HCT116 (cell line): ENCODE results near the gene MYBPHL. TPM values are rescaled to one million over a fixed set of nuclear protein-coding genes. Genes with fewer than 3 reads are reported as not detected.

Source experiments
- ATAC-seq: fragments of 200-7000 bp; cut with Tn5 transposase; 2 replicates; pipeline ENCODE4 v1.9.1; 2020; ENCODE audit warnings: mild to moderate bottlenecking, moderate library complexity
- BruUV-seq: library from RNA; stranded (reverse); fragments of 400-500 nt; replicated peaks from 2 replicates; lab custom pipeline; 2021; lab: Mats Ljungman, UMichigan
- CTCF ChIA-PET: fragments of 300-600 bp; sonication (Branson Sonifier 250); formaldehyde crosslinking; loops from one replicate; lab custom pipeline; 2021; ENCODE audit warnings: antibody characterized with exemption; lab: Charles Lee
- POLR2A ChIA-PET: fragments of 300-600, 350-600 bp; sonication (Branson Sonifier 250); formaldehyde crosslinking; loops from one replicate; lab custom pipeline; 2021; ENCODE audit warnings: antibody characterized with exemption; lab: Charles Lee
- RAD21 ChIA-PET, 2 experiments: fragments of 300-600 bp; sonication (Branson Sonifier 250); formaldehyde crosslinking; loops; one replicate each; lab custom pipeline; 2023; ENCODE audit warnings: low total read pairs in 2 of 2; ENCODE audit not compliant: uncharacterized antibody in 2 of 2, unreplicated experiment in 2 of 2, low non-redundant PET in 1 of 2; lab: Charles Lee
- DNase-seq: peaks from one replicate; pipeline ENCODE4 v3.0.0-alpha.2; 2010; ENCODE audit warnings: low read depth, low spot score
- H2AFZ ChIP-seq: fragments of 200-600 bp; shearing (Covaris generic), sonication (generic); 2 replicates; pipeline ENCODE4 v1.6.1; 2017; ENCODE audit warnings: low read depth, mixed run types, mixed read lengths, antibody characterized with exemption, low read length; ENCODE audit not compliant: poor library complexity, severe bottlenecking
- H3K27ac ChIP-seq: 2 replicates; pipeline ENCODE4 v1.5.1; 2012; ENCODE audit warnings: low read depth, low read length
- H3K27me3 ChIP-seq: fragments of 200-600 bp; sonication (generic); 2 replicates; pipeline ENCODE4 v1.6.1; 2016; ENCODE audit warnings: mixed run types, low read length, mixed read lengths; ENCODE audit not compliant: insufficient read depth
- H3K36me3 ChIP-seq, 2 experiments: fragments of 200-500 bp in 1 of 2; fragments of 200-600 bp in 1 of 2; sonication (Bioruptor generic) in 1 of 2; sonication (generic) in 1 of 2; 2 replicates each; pipeline versions ENCODE4 v1.5.1 to v1.6.1; 2014 to 2016; ENCODE audit warnings: low read length in 2 of 2, inconsistent platforms in 1 of 2, mixed read lengths in 1 of 2, mixed run types in 1 of 2; ENCODE audit not compliant: insufficient read depth in 2 of 2, control insufficient read depth in 1 of 2
- H3K4me1 ChIP-seq, 2 experiments: fragments of 200-600 bp in 1 of 2; sonication (generic) in 1 of 2; 2 replicates each; pipeline versions ENCODE4 v1.5.1 to v1.6.1; 2012 to 2017; ENCODE audit warnings: low read length in 2 of 2, inconsistent platforms in 1 of 2, mild to moderate bottlenecking in 1 of 2, mixed read lengths in 1 of 2, mixed run types in 1 of 2, moderate library complexity in 1 of 2; ENCODE audit not compliant: insufficient read depth in 2 of 2, control insufficient read depth in 1 of 2
- H3K4me2 ChIP-seq: fragments of 200-600 bp; sonication (generic); 2 replicates; pipeline ENCODE4 v1.6.1; 2017; ENCODE audit warnings: mixed run types, low read length, mixed read lengths
- H3K4me3 ChIP-seq, 2 experiments: fragments of 200-600 bp in 1 of 2; sonication (generic) in 1 of 2; replicated peaks in 1 of 2; 2 replicates each; pipeline ENCODE4 v1.5.1; 2011 to 2016; ENCODE audit warnings: low read length in 2 of 2, control low read depth in 1 of 2, low read depth in 1 of 2, mild to moderate bottlenecking in 1 of 2, mixed read lengths in 1 of 2, mixed run types in 1 of 2
- H3K79me2 ChIP-seq: fragments of 200-600 bp; sonication (generic); 2 replicates; pipeline ENCODE4 v1.6.1; 2017; ENCODE audit warnings: mild to moderate bottlenecking, mixed run types, low read length, moderate library complexity, mixed read lengths; ENCODE audit not compliant: insufficient read depth
- H3K9ac ChIP-seq: fragments of 200-600 bp; sonication (generic); 2 replicates; pipeline ENCODE4 v1.6.1; 2016; ENCODE audit warnings: low read length, mixed read lengths
- H3K9me2 ChIP-seq: fragments of 200-600 bp; sonication (generic), shearing (Covaris generic); 2 replicates; pipeline ENCODE4 v1.6.1; 2017; ENCODE audit warnings: mixed run types, mild to moderate bottlenecking, moderate library complexity; ENCODE audit not compliant: insufficient read depth
- H3K9me3 ChIP-seq, 2 experiments: fragments of 200-500 bp in 1 of 2; fragments of 200-600 bp in 1 of 2; sonication (Bioruptor generic) in 1 of 2; sonication (generic) in 1 of 2; 2 replicates each; pipeline ENCODE4 v1.6.1; 2014 to 2017; ENCODE audit warnings: low read length in 2 of 2, mixed read lengths in 2 of 2, inconsistent platforms in 1 of 2, low read depth in 1 of 2, mild to moderate bottlenecking in 1 of 2, mixed run types in 1 of 2, moderate library complexity in 1 of 2; ENCODE audit not compliant: control insufficient read depth in 1 of 2, insufficient read depth in 1 of 2
- H4K20me1 ChIP-seq: fragments of 200-600 bp; sonication (generic), shearing (Covaris generic); 2 replicates; pipeline ENCODE4 v1.6.1; 2017; ENCODE audit warnings: mixed run types, mild to moderate bottlenecking, moderate library complexity; ENCODE audit not compliant: insufficient read depth
- CBX3 ChIP-seq: IDR thresholded peaks from 2 replicates; pipeline ENCODE4 v1.6.1; 2012; ENCODE audit warnings: low read depth
- EZH2 ChIP-seq: fragments of 200-600 bp; sonication (generic); IDR thresholded peaks from 2 replicates; pipeline ENCODE4 v1.6.1; 2017; ENCODE audit warnings: antibody characterized with exemption, mixed run types
- EZH2phosphoT487 ChIP-seq: fragments of 200-600 bp; IDR thresholded peaks from 2 replicates; pipeline ENCODE4 v1.6.1; 2018; ENCODE audit warnings: antibody characterized with exemption, borderline replicate concordance
- POLR2A ChIP-seq: IDR thresholded peaks from 2 replicates; pipeline ENCODE4 v1.7.0; 2011; ENCODE audit warnings: borderline replicate concordance; ENCODE audit not compliant: insufficient read depth, insufficient read length; ENCODE audit errors: extremely low read depth
- RAD21 ChIP-seq: IDR thresholded peaks from 2 replicates; pipeline ENCODE4 v1.6.1; 2012; ENCODE audit warnings: low read depth, mild to moderate bottlenecking
- SP1 ChIP-seq: IDR thresholded peaks from 2 replicates; pipeline ENCODE4 v1.6.1; 2012; ENCODE audit warnings: low read depth
- SRF ChIP-seq: IDR thresholded peaks from 2 replicates; pipeline ENCODE4 v1.6.1; 2012; ENCODE audit warnings: low read depth
- TCF7L2 ChIP-seq: IDR thresholded peaks from 2 replicates; pipeline ENCODE4 v1.7.0; 2011; ENCODE audit warnings: borderline replicate concordance, inconsistent platforms; ENCODE audit not compliant: insufficient read depth, insufficient read length; ENCODE audit errors: extremely low read depth
- intact Hi-C: fragments of 100-400 bp; cut with micrococcal nuclease; formaldehyde crosslinking; loops from 2 replicates; pipeline ENCODE4 v1.10.0; 2022
- total RNA-seq: library from RNA; stranded (reverse); gene quantifications from one replicate; pipeline ENCODE4 v1.2.1, GENCODE V29; 2021; ENCODE audit not compliant: unreplicated experiment
- TF ChIP-seq, protein P1 (sequence below): IDR thresholded peaks from 2 replicates; pipeline ENCODE4 v1.6.1; 2012
- TF ChIP-seq, protein P2 (sequence below): IDR thresholded peaks from 2 replicates; pipeline ENCODE4 v1.6.1; 2011; ENCODE audit warnings: mild to moderate bottlenecking, low read length, moderate library complexity; ENCODE audit not compliant: insufficient replicate concordance; ENCODE audit errors: extremely low read depth
- TF ChIP-seq, protein P3 (sequence below): IDR thresholded peaks from 2 replicates; pipeline ENCODE4 v1.6.1; 2012
- TF ChIP-seq, protein P4 (sequence below): IDR thresholded peaks from 2 replicates; pipeline ENCODE4 v1.6.1; 2012; ENCODE audit warnings: low read depth

MYBPHL gene
- total RNA-seq, 1 experiment from 2014 or later = 1.0 TPM

DNA sequence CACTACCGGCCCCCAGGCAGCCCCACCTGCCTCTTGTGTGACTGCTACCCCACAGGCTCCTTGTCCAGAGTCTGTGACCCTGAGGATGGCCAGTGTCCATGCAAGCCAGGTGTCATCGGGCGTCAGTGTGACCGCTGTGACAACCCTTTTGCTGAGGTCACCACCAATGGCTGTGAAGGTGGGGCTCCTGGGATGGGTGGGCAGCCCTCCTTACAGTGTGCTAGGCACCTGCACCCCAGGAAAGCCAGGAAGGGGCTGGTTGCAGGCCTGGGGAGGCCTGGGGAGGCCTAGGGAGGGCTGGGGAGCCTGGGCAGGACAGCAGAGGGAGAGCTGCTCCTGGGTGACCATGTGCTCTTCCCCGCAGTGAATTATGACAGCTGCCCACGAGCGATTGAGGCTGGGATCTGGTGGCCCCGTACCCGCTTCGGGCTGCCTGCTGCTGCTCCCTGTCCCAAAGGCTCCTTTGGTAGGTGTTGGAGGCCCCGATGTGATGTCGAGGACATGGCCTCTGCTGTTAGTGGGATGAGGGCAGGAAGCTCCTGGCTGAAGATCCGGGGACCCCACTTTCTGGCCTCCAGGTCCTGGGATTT is 41.0 kb downstream of the MYBPHL start:
- Histone ChIP-seq H3K9ac (no peak overlapping the region), H3K27me3 (no peaks in the 10 kb centered on the region), H3K9me3 (no peaks in the 10 kb centered on the region), H3K4me1 (peaks cover 0 to 9% of the 10 kb centered on the region in 2 experiments; a peak in 2 of 4 replicates), H3K27ac (no peak overlapping the region), H4K20me1 (no peaks in the 10 kb centered on the region), H3K79me2 (no peaks in the 10 kb centered on the region), H3K4me3 (no peak overlapping the region), H3K4me2 (no peak overlapping the region), H2AFZ (no peak overlapping the region), H3K36me3 (peaks cover 0 to 4% of the 10 kb centered on the region in 2 experiments; a peak in 2 of 4 replicates), H3K9me2 (no peaks in the 10 kb centered on the region)
- DNase-seq (no peak), ATAC-seq (no peak)
- ChIA-PET CTCF (interaction anchor here (1.2 kb wide), 1 partner anchor 133 kb away, joined by 4 read pairs; no protein-coding TSS in a partner anchor), POLR2A (no interaction called here), RAD21 (no interaction called here)
- TF ChIP-seq EZH2phosphoT487 (no peak), EZH2 (no peak), POLR2A (no peak), CBX3 (no peak), RAD21 (no peak), SRF (no peak), SP1 (no peak), TCF7L2 (no peak)
- TF ChIP-seq, protein P1, sequence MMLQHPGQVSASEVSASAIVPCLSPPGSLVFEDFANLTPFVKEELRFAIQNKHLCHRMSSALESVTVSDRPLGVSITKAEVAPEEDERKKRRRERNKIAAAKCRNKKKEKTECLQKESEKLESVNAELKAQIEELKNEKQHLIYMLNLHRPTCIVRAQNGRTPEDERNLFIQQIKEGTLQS = no peak
- TF ChIP-seq, protein P2, sequence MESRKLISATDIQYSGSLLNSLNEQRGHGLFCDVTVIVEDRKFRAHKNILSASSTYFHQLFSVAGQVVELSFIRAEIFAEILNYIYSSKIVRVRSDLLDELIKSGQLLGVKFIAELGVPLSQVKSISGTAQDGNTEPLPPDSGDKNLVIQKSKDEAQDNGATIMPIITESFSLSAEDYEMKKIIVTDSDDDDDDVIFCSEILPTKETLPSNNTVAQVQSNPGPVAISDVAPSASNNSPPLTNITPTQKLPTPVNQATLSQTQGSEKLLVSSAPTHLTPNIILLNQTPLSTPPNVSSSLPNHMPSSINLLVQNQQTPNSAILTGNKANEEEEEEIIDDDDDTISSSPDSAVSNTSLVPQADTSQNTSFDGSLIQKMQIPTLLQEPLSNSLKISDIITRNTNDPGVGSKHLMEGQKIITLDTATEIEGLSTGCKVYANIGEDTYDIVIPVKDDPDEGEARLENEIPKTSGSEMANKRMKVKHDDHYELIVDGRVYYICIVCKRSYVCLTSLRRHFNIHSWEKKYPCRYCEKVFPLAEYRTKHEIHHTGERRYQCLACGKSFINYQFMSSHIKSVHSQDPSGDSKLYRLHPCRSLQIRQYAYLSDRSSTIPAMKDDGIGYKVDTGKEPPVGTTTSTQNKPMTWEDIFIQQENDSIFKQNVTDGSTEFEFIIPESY = no peak
- TF ChIP-seq, protein P3, sequence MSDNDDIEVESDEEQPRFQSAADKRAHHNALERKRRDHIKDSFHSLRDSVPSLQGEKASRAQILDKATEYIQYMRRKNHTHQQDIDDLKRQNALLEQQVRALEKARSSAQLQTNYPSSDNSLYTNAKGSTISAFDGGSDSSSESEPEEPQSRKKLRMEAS = no peak
- TF ChIP-seq, protein P4, sequence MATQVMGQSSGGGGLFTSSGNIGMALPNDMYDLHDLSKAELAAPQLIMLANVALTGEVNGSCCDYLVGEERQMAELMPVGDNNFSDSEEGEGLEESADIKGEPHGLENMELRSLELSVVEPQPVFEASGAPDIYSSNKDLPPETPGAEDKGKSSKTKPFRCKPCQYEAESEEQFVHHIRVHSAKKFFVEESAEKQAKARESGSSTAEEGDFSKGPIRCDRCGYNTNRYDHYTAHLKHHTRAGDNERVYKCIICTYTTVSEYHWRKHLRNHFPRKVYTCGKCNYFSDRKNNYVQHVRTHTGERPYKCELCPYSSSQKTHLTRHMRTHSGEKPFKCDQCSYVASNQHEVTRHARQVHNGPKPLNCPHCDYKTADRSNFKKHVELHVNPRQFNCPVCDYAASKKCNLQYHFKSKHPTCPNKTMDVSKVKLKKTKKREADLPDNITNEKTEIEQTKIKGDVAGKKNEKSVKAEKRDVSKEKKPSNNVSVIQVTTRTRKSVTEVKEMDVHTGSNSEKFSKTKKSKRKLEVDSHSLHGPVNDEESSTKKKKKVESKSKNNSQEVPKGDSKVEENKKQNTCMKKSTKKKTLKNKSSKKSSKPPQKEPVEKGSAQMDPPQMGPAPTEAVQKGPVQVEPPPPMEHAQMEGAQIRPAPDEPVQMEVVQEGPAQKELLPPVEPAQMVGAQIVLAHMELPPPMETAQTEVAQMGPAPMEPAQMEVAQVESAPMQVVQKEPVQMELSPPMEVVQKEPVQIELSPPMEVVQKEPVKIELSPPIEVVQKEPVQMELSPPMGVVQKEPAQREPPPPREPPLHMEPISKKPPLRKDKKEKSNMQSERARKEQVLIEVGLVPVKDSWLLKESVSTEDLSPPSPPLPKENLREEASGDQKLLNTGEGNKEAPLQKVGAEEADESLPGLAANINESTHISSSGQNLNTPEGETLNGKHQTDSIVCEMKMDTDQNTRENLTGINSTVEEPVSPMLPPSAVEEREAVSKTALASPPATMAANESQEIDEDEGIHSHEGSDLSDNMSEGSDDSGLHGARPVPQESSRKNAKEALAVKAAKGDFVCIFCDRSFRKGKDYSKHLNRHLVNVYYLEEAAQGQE = no peak
- intact Hi-C loops = no loop called here
- BruUV-seq = no TSS peak
